Measurements from ENCODE around the gene PPP2R5E. TPM values are rescaled to one million over a fixed set of nuclear protein-coding genes. Genes with fewer than 3 reads are reported as not detected.

The PPP2R5E gene
- total and polyA plus RNA-seq, 2 of the 8 experiments (the other 6 are each of a cell fraction or from before 2014, with no cell fraction given): 6.8 to 64.6 TPM

GRCh38 chr14:63457498-63457897, 85.7 kb downstream of the PPP2R5E start (continued):
- TF ChIP-seq, protein P1, sequence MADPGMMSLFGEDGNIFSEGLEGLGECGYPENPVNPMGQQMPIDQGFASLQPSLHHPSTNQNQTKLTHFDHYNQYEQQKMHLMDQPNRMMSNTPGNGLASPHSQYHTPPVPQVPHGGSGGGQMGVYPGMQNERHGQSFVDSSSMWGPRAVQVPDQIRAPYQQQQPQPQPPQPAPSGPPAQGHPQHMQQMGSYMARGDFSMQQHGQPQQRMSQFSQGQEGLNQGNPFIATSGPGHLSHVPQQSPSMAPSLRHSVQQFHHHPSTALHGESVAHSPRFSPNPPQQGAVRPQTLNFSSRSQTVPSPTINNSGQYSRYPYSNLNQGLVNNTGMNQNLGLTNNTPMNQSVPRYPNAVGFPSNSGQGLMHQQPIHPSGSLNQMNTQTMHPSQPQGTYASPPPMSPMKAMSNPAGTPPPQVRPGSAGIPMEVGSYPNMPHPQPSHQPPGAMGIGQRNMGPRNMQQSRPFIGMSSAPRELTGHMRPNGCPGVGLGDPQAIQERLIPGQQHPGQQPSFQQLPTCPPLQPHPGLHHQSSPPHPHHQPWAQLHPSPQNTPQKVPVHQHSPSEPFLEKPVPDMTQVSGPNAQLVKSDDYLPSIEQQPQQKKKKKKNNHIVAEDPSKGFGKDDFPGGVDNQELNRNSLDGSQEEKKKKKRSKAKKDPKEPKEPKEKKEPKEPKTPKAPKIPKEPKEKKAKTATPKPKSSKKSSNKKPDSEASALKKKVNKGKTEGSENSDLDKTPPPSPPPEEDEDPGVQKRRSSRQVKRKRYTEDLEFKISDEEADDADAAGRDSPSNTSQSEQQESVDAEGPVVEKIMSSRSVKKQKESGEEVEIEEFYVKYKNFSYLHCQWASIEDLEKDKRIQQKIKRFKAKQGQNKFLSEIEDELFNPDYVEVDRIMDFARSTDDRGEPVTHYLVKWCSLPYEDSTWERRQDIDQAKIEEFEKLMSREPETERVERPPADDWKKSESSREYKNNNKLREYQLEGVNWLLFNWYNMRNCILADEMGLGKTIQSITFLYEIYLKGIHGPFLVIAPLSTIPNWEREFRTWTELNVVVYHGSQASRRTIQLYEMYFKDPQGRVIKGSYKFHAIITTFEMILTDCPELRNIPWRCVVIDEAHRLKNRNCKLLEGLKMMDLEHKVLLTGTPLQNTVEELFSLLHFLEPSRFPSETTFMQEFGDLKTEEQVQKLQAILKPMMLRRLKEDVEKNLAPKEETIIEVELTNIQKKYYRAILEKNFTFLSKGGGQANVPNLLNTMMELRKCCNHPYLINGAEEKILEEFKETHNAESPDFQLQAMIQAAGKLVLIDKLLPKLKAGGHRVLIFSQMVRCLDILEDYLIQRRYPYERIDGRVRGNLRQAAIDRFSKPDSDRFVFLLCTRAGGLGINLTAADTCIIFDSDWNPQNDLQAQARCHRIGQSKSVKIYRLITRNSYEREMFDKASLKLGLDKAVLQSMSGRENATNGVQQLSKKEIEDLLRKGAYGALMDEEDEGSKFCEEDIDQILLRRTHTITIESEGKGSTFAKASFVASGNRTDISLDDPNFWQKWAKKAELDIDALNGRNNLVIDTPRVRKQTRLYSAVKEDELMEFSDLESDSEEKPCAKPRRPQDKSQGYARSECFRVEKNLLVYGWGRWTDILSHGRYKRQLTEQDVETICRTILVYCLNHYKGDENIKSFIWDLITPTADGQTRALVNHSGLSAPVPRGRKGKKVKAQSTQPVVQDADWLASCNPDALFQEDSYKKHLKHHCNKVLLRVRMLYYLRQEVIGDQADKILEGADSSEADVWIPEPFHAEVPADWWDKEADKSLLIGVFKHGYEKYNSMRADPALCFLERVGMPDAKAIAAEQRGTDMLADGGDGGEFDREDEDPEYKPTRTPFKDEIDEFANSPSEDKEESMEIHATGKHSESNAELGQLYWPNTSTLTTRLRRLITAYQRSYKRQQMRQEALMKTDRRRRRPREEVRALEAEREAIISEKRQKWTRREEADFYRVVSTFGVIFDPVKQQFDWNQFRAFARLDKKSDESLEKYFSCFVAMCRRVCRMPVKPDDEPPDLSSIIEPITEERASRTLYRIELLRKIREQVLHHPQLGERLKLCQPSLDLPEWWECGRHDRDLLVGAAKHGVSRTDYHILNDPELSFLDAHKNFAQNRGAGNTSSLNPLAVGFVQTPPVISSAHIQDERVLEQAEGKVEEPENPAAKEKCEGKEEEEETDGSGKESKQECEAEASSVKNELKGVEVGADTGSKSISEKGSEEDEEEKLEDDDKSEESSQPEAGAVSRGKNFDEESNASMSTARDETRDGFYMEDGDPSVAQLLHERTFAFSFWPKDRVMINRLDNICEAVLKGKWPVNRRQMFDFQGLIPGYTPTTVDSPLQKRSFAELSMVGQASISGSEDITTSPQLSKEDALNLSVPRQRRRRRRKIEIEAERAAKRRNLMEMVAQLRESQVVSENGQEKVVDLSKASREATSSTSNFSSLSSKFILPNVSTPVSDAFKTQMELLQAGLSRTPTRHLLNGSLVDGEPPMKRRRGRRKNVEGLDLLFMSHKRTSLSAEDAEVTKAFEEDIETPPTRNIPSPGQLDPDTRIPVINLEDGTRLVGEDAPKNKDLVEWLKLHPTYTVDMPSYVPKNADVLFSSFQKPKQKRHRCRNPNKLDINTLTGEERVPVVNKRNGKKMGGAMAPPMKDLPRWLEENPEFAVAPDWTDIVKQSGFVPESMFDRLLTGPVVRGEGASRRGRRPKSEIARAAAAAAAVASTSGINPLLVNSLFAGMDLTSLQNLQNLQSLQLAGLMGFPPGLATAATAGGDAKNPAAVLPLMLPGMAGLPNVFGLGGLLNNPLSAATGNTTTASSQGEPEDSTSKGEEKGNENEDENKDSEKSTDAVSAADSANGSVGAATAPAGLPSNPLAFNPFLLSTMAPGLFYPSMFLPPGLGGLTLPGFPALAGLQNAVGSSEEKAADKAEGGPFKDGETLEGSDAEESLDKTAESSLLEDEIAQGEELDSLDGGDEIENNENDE (IDR thresholded peaks at IDR 0.05; ENCODE audit: insufficient replicate concordance, low read length): no peak
- TF ChIP-seq SRF (IDR thresholded peaks at IDR 0.05; ENCODE audit: low read depth, low read length) (no peak), E2F6 (IDR thresholded peaks at IDR 0.05) (no peak), EGR1 (IDR thresholded peaks at IDR 0.05; ENCODE audit: borderline replicate concordance, low read depth, low read length) (no peak), KDM4A (IDR thresholded peaks at IDR 0.05; ENCODE audit: low read depth, low read length, severe bottlenecking) (no peak)

Data from H1 (cell line).